ENCODE results near the gene DLX6.

GRCh38 chr7:97025983-97026714, 20.8 kb downstream of the DLX6 start:
- TF ChIP-seq CTCF (IDR thresholded peaks at IDR 0.05) (no peak), POLR2A (IDR thresholded peaks at IDR 0.05) (no peak)
